ENCODE results near the gene TUBA4A.
"Not testable (repeated sequence)": the region's sequence is repeated elsewhere in the genome, so short reads cannot be mapped to it uniquely, and the experiment has no call there.

Gene TUBA4A

DNA sequence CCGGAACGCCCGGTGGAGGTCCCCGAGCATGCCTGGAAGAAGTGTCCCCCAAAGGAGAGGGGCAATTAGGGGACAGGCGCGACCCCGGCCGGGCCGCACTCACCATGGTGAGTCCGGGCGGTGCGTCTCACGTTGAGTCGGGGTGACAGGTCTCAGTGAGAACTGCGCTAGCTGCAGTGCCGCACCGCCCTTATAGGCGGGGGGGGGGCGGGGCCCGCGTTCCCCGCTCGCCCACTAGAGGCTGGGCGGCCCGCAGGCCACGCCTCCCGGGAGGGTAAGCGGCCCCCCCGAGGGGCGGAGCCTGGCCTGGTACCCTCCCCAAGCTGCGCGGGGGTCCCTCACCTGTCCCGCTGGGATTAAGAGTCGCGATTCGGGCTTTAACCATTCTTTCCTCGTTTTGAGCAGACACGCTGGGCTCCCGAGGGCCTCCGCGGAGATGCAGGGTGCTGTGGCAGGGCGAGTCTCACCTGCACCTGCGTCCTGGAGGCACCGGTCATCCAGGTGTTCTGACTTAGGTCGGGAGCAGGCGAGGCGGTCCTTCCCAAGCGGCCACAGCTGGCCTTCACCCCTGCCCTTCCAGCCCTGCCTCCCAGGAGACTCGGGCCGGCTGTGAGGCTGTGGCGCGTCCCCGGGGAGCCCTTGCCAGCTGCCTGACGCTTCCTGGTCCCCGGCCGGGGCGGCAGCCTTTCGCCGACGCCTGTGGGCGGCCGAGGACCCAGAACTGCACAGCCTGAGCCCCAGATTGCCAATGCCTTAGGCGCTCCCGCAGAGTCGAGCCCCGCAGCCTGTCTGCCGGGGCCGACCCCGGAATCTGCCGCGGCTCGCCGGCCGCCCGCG, at the start of gene TUBA4A:
TUBA4A (minus strand) TSS at position 166 of the 837 bp plus-strand sequence; CDS start at position 106, 60 bp downstream.
- peak; percentile 89 for DNase-seq

DNA sequence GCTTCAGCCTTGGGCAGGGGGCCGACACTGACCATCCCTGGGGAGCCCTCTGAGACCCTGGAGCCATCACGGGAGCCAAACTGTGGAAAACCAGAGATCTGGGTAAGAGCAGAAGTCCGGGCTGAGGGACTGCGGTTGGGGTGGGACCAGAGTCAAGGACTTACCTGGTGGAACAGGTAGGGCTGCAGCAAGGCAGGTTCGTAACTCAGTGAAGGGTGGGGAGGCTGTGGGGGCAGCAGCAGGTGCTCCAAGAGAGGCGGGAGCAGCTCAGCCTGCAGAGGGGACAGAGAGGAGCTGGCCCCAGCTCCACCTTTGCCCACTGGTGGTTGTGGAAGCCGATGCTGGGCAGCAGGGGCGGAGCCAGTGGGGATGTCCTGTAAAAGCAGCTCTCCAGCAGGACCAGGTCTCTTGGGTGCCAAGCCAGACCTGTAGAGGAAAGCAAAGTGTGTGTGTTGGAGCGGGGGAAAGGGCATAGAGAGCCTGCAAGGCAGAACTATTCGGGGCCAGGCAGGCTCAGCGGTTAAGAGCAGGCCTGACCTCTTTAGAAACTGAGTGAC, 48.8 kb upstream of the TUBA4A start:
- no peak for DNase-seq

DNA sequence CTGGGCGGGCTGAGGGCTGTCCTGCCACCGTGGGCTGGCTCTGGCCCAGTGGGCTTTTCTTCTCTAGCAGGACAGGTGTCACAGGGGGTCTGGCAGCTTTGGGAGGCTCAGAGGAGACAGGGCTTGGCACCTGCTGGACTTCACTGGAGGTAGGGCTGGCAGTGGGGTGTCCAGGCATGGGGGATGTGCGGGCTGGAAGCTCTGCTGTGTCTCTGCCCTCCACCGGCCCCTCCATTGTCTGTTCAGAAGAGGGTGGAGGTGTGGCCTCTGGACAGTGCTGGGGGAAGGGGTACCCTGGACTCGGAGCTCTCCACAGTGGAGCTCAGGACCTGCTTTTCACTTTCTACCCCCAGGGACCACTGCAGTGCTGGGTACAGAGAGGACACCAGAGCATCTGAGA, 46.3 kb upstream of the TUBA4A start:
- no peak for DNase-seq

DNA sequence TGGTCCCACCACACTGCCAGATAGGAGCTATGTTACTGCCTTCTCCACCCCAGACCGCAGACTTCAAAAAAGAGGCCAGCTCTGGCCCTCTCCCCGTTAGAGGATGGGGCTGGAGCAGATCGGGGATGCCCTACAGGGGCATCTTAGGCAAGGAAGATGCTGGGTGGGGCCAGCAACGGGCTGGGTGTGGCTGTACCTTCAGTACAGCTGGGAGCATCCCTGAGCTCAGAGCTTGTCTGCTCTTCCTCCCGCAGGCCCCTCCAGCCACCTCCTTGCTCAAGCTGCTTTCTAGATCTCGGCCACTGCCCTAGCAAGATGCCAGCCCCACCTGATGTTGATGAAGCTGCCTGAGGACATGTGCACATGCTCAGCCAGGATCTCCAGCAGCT, 45.6 kb upstream of the TUBA4A start:
- DNase-seq = no peak

DNA sequence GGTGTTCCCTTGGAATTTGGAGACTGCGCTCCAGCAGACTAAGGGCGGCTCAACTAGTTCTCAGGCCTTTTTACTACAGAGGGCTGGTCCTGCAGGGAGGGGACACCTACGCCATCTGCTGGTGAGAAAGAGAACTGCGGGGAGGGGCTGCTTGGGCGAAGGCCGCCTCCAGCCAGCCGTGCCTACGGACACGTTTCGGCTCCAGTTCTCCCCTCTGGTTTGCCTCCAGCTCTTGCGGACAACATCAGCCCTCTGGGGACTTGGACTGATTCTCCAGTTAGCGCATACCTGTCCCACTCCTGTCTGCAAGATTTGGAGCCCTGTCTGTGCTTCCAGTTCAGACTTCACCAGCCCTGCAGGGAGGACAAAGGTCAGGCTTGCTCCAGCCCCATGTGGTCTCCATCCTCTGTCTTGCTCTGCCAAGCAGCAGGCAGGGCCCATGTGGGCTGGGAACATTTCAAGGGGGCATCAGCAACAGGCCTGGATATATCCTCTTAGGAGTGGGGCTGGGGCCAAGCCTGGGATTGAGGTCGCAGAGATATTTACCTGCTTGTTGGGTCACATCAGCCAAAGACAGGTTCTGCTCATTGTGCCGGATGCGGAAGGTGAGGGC, 45.1 kb upstream of the TUBA4A start:
- peak; percentile 88 for DNase-seq

DNA sequence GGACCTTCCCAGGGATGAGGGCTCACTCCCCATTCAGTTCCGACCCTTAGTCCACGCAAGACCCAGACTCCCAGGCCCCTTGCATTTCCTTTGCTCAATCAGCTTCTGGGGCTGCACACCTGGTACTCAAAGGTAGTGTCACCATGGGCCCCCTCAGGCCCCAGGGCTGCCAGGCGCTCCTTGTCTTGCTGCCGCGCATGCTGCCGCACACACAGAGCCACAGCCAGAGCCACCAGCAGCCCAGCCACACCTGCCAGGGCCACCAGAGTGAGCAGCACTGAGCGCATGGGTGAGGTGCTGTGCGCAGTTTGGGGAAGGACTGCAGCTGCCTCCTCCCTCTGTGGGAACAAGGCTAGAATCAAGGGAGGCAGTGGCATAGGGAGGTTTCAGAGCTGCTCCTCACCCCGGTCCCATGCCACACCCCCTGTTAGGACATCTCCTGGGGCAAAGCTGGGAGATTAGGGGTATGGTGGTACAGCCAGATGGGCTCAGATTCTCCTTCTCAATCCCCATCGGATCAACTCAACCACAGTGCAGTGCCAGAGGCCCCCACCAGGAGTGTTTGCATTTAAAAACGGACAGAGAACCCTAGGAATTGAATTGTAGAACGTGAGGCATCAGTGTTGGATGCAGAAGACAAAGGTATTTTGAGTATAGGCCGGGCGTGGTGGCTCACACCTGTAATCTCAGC, 44.2 kb upstream of the TUBA4A start:
- DNase-seq = no peak

DNA sequence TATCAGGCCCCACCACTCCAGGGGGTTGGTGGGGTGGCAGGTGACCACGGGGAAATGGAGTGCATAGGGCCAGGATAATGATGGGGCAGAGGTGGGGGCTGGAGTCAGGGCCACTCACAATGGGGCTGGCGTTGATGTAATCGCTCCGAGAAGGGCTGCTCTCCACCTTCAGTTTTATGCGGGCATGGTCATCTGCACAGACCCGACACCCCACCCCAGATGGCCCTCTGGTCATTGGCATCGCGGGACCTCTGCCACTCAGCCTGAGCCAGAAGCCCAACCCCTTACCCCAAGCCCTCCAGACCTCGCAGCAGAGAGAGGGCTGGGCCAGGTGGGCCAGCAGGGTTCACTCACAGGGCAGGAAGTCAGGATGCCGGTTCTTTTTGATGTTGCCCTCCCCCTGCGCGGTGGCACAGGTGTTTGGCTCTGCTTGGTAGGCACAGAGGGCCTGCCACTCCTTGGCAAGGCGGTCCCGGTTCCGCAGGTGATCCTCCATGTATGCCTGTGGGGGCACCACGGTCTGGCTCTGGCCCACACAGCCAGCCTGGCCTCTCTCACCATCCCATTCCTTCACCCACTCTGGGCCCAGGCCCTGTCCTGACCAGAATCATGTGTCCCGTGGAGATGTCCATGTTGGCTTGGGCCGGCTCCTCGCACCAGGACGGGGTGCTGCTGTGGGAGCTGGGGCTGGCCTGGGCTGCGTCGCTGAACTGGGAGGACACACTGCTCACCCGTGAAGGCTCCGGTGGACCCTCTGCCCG, 43.1 kb upstream of the TUBA4A start:
- DNase-seq = no peak

DNA sequence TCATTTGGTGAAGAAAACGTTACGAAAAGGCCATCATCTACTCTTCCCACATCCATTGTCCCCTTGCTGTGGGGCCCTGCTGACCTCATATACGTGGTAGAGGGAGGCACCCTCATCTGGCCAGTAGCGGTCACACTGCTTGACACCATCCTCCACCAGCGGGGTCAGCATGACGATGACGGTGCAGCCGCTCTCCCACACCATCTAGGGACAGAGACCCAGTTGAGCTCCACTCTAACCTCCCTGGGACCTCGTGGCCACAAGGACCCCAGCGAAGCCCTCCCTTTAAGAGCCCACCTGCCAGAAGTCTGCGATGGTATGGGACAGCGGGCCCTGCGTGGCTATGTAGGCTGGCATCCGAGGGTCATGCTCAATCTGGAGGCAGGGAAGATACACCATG, 42.4 kb upstream of the TUBA4A start:
- no peak for DNase-seq

DNA sequence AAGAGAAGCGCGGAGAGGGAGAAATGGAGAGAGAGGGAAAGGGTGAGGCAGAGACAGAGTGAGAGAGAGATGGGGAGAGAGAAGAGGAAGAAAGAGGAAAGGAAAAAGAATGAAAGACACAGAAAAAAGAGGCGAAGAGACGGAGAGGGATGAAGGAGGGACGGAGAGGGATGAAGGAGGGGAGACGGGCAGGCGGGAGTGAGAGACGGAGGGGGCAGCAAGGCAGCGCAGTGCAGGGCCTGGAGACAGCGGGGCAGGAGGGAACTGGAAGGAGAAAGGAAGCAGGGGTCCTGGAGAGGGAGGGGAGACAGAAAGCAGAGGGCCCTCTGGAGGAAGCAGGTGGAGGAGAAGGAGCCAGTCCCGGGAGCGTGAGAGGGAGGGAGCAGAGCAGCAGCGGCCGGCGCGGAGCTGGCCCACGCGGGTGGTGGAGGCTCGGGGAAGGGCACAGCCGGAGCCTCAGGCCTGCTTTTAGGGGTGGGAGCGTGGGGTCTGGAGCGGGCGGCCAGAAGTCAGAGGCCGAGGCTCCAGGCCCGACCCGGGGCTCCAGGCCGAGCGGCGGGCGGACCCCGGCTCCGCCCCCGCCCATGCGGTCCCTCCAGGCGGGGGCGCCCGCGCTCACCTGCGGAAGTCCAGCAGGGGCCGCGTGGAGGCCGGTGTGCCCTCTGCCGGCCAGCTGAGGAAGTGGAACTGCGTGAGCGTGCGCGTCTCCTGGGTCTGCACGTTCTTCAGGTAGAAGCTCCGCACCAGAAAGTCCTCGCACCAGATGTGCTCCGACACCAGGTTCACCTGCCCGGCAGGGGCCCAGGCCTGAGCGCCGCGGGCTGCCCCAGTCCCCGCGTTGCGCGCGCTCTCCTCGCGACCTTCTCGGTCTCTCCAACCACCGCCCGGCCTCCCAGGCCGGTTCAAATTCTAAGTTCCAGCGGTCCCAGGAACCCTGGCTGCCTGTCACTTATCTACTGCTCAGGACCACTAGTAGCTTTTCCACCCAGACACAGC, 40.9 kb upstream of the TUBA4A start:
- peak; percentile 85 for DNase-seq

DNA sequence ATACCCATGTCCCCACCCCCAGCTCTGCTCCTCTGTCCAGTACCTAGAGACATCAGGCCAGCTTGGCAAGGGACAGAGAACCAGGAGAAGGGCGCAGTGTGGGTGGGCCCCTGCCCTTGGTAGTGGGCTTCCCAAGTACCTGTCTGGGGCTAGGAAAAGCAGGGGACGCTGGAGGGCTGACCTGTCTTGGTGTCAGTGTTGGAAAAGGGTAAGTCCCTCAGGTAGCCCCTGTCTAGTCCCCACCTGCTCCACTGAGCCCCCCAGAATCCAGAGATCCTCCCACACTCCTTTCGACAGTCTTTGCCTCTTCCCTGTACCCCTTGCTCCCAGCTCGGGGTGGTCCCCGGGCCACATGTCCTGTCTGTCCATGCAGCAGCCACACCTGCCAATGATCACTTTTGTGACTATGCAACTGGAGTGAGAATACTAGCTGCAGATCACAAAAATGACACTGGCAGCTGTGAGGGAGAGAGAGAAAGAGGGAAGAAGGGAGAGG, 40.1 kb upstream of the TUBA4A start:
- DNase-seq = no peak

DNA sequence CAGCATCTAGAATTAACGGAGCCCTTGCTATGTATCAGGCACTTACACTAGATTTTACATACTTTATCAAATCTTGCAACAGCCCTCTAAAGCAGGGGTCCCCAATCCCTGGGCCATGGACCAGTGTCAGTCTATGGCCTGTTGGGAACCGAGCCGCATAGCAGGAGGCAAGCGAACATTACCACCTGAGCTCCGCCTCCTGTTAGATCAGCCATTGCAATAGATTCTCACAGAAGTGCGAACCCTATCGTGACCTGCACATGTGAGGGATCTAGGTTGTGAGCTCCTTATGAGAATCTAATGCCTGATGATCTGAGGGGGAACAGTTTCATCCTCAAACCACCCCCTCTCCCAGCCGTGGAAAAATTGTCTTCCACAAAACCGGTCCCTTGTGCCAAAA, 38.9 kb upstream of the TUBA4A start:
- DNase-seq = no peak

DNA sequence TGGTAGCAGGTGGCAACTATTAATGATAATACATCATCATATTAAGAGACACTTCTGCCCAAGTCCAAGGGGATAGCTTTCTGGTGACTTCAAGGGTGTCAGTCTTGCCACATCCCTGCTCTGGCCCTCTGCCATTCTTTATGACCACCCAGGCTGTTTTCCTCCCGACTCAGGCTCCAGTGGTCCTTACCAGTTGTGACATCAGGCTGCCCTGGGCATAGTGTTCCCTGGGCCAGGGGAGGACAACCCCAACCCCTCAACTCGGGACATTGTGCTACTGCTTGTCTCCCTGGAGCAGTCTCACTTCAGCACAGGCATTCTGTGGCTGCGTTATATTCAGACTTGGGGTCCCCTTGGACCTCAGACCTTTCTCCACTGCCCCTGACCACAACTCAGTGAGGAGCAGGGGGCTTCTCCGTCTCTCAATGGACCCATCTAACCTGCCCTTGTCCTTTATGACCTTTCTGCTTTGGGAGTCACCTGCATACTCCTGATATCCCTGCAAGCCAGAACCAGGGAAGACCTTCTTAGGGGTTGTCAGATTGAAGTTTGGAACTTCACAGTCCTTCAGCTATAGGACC, 38.3 kb upstream of the TUBA4A start:
- no peak for DNase-seq

DNA sequence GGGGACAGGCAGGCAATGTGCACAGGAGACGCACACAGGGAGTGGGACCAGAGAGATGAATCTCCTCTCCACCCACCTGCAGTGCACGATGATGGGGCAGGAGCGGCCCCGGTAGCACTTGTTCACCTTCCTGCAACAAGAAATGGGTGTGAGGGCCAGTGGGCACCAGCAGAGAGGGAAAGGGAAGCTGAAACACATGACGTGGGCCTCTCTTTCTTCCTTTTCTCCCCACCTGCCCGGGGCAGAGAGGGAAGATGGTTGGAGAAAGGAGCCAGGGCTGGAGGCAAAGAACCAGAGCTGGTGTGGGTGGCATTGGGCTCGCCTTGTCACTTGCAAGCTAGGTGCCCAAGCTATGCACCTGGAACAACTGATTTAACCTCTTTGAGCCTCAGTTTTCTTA, 37.7 kb upstream of the TUBA4A start:
- DNase-seq = no peak

DNA sequence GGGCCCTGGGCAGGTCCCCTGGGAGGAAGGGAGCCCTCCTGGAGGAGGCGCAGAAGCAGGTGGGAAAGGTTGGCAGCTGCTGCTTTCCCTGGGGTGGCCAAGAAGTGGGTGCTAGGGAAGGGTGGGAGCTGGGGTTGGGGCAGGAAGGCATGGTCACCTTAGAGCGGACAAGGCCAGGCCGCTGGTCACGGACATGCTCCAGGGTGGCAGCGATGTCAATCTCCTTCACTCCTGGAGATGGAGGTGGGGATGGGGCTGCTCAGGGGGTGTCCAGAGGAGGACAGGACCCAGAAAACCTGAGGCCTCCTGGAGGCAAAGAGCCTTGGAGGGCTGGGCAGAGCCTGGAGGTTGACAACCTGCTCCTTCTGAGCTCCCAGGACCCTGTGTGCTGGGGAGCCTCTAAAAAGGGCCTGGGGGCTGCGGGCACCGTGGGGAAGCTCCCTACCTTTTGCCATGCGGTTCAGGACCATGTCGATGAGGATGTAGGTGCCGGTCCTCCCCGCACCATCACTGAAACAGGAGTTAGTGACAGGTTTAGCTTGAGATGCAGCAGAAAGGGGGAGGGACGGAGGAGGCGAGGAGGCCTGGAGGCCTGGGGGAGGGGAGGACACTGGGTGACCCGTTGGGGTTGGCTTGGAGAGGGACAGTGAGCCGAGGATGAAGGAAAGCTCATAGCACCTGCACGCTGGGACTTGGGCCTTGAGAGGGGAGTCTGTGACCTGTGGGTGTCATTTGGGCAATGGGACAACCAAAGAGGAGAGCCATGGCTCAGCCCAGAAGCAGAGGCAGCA, 36.9 kb upstream of the TUBA4A start:
- no peak for DNase-seq

DNA sequence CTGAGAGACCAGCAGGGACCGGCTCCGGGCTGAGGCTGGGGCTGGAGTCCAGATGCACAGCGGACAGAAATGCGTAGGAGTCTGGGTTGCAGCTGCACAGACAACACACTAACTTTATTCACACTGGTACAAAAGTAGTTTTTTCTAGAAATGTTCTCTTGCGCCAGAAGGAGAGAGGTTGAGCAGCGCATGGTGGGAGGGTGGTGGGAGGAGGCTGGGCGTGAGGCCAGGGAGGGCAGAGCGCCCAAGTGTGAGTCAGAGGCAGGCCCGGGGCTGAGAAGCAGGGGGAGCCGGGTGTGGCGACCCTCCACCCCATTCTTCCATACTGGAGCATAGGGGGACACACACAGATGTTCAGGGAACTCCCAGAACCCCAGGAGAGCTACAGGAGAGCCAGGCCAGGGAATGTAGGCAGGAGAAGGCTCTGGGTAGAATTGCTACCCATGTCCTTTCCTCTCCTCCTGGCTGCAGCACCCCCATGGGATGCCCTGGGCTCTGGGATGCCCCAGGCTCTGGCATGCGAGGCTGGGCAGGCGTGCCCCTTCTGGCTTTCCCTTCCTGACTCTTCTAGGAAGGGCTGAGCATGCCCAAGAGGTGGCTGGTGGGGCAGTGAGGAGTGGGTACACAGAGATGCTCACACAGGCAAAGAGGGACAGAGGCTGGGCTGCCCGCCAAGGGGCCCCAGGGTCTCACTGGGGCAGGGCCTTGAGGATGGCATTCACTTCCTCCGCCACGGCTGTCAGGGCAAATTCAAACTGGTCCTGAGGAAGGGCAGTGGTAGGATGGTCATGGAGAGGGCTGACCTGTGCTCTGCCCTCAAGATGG, 36.0 kb upstream of the TUBA4A start:
- DNase-seq = peak; percentile 79

DNA sequence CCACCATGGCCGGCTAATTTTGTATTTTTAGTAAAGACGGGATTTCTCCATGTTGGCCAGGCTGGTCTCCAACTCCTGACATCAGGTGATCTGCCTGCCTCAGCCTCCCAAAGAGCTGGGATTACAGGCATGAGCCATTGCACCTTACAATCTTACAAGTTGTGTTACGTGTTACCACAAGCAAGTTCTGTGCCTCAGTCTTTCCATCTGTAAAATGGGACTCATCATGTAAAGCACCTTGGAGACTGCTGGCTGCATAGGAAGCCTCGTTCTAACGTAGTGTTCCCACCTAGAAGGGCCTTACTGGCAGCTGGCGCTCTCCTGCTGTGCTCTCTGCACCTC, 35.4 kb upstream of the TUBA4A start:
- no peak for DNase-seq

DNA sequence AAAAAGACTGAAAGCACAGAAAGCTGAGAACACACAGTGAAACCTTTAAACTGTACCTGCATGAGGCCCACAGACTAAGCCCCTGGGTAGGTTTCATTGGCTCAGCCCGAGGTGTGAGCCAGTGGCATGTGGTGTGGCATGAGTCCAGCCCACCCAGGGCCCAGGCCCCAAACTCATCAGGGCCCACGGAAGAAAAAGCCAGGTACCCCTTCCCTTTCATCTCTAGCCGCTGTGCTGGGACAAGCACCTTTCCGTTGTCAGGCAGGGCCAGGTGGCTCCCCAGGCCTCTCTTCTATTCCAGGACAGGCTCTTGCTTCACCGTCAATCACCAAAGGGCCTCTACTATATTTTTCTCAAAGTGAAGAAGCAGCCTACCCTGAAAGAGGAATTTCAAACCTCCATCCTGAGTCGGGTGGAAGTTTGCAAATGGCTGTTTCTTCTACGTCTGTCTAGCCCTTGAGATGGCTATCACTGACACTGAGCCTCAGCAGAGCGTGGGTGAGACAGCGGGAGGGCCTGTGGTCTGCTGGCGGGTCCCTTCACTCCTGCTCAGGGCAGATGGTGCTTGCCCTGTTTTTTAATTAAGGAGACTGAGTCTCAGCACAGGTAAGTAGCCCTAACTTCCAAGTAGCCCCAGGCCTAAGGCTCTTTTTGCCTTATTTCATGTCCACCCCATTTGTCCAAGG, 34.0 kb upstream of the TUBA4A start:
- peak; percentile 68 for DNase-seq

DNA sequence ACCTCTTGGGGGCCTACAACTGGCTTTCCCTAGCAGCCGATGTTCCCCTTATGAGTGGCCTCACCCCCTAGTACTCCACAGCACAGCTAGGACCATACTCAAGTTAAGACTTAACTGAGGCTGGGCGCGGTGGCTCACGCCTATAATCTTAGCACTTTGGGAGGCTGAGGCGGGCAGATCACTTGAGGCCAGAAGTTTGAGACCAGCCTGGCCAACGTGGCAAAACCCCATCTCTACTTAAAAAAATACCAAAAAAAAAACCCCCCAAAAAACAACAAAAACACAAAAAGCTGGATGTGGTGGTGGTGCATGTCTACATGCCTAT, 33.4 kb upstream of the TUBA4A start:
- DNase-seq = not testable (repeated sequence)
